OCI-LY7 (cell line): ENCODE data around the gene IGSF21.

Source experiments
- CTCF ChIP-seq: fragments of 200-600 bp; sonication (generic); conservative IDR thresholded peaks from 2 replicates; pipeline ENCODE4 v1.5.1; 2014; ENCODE audit warnings: mild to moderate bottlenecking, antibody characterized with exemption, low read length, moderate library complexity, mixed read lengths
- EZH2phosphoT487 ChIP-seq: fragments of 200-600 bp; sonication (generic); IDR thresholded peaks from 2 replicates; pipeline ENCODE4 v1.6.1; 2018; ENCODE audit warnings: low read depth, borderline replicate concordance, mild to moderate bottlenecking, mixed run types, antibody characterized with exemption, low read length, moderate library complexity, mixed read lengths

DNA sequence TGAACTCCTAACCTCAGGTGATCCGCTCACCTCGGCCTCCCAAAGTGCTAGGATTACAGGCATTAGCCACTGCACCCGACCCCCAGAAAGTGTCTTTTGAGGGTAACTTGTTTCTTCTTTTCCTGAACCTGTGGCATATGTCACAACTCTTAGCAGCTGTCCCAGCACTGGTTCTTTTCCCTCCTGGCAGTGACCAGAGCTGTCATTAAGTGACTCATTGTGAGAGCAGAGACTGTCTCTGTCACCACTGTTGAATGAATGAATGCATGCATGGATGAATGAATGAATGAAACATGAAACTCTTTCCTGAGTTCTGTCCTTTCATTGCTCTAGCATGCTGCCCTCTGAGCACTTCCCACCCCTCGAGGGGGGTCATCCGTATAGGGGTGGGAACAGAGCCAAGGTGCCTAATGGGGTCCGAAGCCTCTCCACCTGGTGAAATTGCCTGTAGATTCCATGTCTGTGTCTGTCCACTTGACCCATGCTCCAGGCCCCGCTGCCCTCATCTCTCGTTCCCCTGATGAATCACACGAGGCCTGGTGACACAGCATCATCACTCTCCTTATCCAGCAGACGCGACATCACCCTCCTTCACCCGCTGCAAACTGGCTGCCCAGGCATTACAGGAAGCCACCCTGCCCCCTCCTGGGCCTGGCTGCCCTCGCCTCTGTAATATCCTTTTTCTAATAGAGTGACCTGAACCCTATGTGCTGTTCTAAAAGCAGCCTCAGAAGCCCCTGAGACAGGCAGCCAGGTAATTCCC lies 75.0 kb downstream of the IGSF21 start:
- TF ChIP-seq CTCF (no peak), EZH2phosphoT487 (no peak)
